ENCODE data around the gene ATF3.

Gene ATF3

GRCh38 chr1:212609701-212610574 is 1.4 kb downstream of the ATF3 start:
- DNase-seq: peak; percentile 58

- no peak for DNase-seq
Observed at GRCh38 chr1:212610575-212610967, 2.0 kb downstream of the ATF3 start.

- no peak for DNase-seq
Observed at GRCh38 chr1:212611000-212611948, 2.7 kb downstream of the ATF3 start.

- peak; percentile 77 for DNase-seq
Observed at GRCh38 chr1:212612041-212612961, 3.7 kb downstream of the ATF3 start.

- DNase-seq: no peak
Observed at GRCh38 chr1:212613440-212614335, 5.1 kb downstream of the ATF3 start.

- no peak for DNase-seq
Observed at GRCh38 chr1:212614453-212615200, 6.1 kb downstream of the ATF3 start.

GRCh38 chr1:212615201-212615470 is 6.6 kb downstream of the ATF3 start:
- DNase-seq: no peak

- DNase-seq: peak; percentile 49
Observed at GRCh38 chr1:212618466-212619210, 10.1 kb downstream of the ATF3 start.

GRCh38 chr1:212620293-212620692 is 11.7 kb downstream of the ATF3 start:
- DNase-seq: no peak

- DNase-seq: no peak
Observed at GRCh38 chr1:212621043-212621948, 12.7 kb downstream of the ATF3 start.

- DNase-seq: no peak
Observed at GRCh38 chr1:212621949-212622305, 13.4 kb downstream of the ATF3 start.

- no peak for DNase-seq
Observed at GRCh38 chr1:212622467-212622866, 13.9 kb downstream of the ATF3 start.

- DNase-seq: no peak
Observed at GRCh38 chr1:212622906-212623305, 14.3 kb downstream of the ATF3 start.

GRCh38 chr1:212623603-212624002 is 15.0 kb downstream of the ATF3 start:
- no peak for DNase-seq

GRCh38 chr1:212624976-212625501 is 16.5 kb downstream of the ATF3 start:
- DNase-seq: no peak

GRCh38 chr1:212625781-212626450 is 17.4 kb downstream of the ATF3 start:
- no peak for DNase-seq

- DNase-seq: no peak
Observed at GRCh38 chr1:212628046-212628445, 19.5 kb downstream of the ATF3 start.

GRCh38 chr1:212628813-212629415 is 20.4 kb downstream of the ATF3 start:
- no peak for DNase-seq
